ENCODE data around the gene SH2D2A. TPM values are rescaled to one million over a fixed set of nuclear protein-coding genes. Genes with fewer than 3 reads are reported as not detected.

The SH2D2A gene
- total and polyA plus RNA-seq, 2 donors (not counting 1 experiment from before 2014, with no cell fraction given): 0.73 to 2.1 TPM

DNA sequence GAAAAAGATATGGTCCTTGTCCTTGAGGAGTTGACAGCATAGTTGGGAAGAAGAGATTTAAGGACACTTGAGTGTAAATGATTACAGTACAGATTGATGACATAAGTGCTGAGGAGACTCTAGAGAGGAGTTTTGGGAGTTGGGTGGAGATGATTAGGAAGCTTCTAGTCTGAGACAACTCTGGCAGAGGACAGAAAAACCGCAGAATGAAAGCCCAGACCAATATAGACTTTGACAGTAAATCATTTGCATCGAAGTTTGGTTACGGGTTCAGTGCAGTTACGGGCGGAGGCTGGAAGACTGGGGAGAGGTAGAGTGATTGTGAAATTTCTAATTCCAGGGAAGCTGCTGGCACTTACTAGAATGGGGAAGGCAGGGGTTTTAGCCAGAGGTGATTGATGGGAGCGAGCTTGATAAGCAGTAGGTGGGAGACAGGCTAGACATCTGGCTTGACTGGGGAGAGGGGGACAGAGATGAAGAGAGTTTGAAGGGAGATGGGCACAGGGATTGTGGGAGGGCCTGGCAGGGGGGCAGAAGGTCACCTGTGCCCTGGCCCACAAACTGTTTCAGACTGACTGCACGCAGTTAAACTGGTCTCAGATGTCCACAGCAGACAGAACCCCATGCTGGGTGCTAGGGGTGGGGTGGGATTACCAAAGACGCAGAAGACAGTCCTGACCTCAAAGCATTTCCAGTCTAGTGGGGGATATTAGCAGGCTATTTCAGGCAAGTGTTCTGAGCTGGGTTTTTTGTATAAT lies 20.1 kb downstream of the SH2D2A start:
- H3K27me3 ChIP-seq (replicated peaks in 1 of 4; ENCODE audit: control extremely low read depth in 1 of 4, control insufficient read depth in 3 of 4, insufficient read depth in 4 of 4, low read length in 3 of 4): no peaks in the 10 kb centered on the region
- H3K79me2 ChIP-seq (ENCODE audit: control insufficient read depth, insufficient read depth, low read length): peaks cover under 1% of the 10 kb centered on the region
- no peaks in the 10 kb centered on the region for H3K9me3 ChIP-seq (ENCODE audit: control extremely low read depth in 1 of 3, control insufficient read depth in 2 of 3, insufficient read depth in 1 of 3, low read length in 2 of 3)
- H3K36me3 ChIP-seq (replicated peaks in 1 of 2; ENCODE audit: control extremely low read depth in 1 of 2, control insufficient read depth in 1 of 2, extremely low read depth in 1 of 2, insufficient read depth in 2 of 2, low read length in 1 of 2): peaks cover 11 to 91% of the 10 kb centered on the region in 2 experiments
- no peak overlapping the region for H3K27ac ChIP-seq (ENCODE audit: low read length in 2 of 2)
- no peaks in the 10 kb centered on the region for H3K9me3 Mint-ChIP-seq (ENCODE audit: insufficient read depth)
- DNase-seq (no peak), ATAC-seq (ENCODE audit: low read depth) (no peak)
- H3K4me3 Mint-ChIP-seq: no peak overlapping the region
- H3K4me1 ChIP-seq (ENCODE audit: control insufficient read depth in 2 of 2, insufficient read depth in 2 of 2, low read length in 2 of 2): no peaks in the 10 kb centered on the region
- POLR2A ChIA-PET: no interaction called here
- CTCF ChIA-PET: interaction anchor here (0.9 to 5.9 kb wide), 8 partner anchors 9 to 107 kb away, joined by 3 to 45 read pairs (median 6); partner anchors contain the start of gene NTRK1
- no peak overlapping the region for H3K9ac ChIP-seq (ENCODE audit: low read length)
- H3K4me1 Mint-ChIP-seq: peaks cover 5% of the 10 kb centered on the region
- H3K27me3 Mint-ChIP-seq: no peaks in the 10 kb centered on the region
- intact Hi-C loops (cut with micrococcal nuclease): loop anchor here (1.0 kb wide), 1 partner anchor 64 kb away; the partner anchor contains the start of gene NTRK1
- no peak overlapping the region for H3K27ac Mint-ChIP-seq
- WGBS (ENCODE audit: insufficient coverage): 84% methylated on average over 8 of the region's 8 CpGs
- no peak overlapping the region for H3K4me2 ChIP-seq (replicated peaks; ENCODE audit: low read depth, low read length, poor library complexity, severe bottlenecking)
- TF ChIP-seq EZH2 (IDR thresholded peaks at IDR 0.05; ENCODE audit: borderline replicate concordance, insufficient read depth, low read depth, low read length, poor library complexity, severe bottlenecking): no peak
- TF ChIP-seq, protein P1, sequence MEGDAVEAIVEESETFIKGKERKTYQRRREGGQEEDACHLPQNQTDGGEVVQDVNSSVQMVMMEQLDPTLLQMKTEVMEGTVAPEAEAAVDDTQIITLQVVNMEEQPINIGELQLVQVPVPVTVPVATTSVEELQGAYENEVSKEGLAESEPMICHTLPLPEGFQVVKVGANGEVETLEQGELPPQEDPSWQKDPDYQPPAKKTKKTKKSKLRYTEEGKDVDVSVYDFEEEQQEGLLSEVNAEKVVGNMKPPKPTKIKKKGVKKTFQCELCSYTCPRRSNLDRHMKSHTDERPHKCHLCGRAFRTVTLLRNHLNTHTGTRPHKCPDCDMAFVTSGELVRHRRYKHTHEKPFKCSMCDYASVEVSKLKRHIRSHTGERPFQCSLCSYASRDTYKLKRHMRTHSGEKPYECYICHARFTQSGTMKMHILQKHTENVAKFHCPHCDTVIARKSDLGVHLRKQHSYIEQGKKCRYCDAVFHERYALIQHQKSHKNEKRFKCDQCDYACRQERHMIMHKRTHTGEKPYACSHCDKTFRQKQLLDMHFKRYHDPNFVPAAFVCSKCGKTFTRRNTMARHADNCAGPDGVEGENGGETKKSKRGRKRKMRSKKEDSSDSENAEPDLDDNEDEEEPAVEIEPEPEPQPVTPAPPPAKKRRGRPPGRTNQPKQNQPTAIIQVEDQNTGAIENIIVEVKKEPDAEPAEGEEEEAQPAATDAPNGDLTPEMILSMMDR (IDR thresholded peaks at IDR 0.05): no peak
- H2AFZ ChIP-seq (ENCODE audit: insufficient read depth, low read depth, low read length, poor library complexity, severe bottlenecking): no peak overlapping the region
- no peak overlapping the region for H3K4me3 ChIP-seq (ENCODE audit: control extremely low read depth in 1 of 5, extremely low read depth in 1 of 5, insufficient read depth in 1 of 5, low read depth in 2 of 5, low read length in 4 of 5)
- H4K20me1 ChIP-seq (ENCODE audit: control insufficient read depth, insufficient read depth, low read length, poor library complexity, severe bottlenecking): peaks cover 17% of the 10 kb centered on the region

DNA sequence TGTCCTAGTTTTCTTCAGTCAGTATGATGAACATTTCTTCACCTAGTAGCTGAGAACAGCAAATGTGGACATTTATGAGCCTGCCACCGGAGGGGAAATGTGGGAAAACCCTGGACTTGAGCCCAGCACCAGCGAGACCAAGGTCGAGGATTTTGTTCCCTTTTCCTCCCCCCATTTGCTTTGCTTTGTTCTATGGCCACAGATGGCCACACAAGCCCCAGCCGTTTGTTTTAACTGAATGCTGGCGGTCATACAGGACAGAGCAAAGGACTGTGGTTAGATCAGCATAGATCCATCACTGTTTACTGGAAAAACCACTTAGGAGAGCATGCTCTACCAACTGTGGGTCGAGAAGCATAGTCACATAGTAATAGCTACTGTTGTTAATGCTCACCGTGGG lies 20.9 kb downstream of the SH2D2A start:
- CTCF ChIA-PET: interaction anchor here (1.1 to 5.9 kb wide), 6 partner anchors 14 to 106 kb away, joined by 3 to 45 read pairs (median 8); partner anchors contain the start of gene NTRK1
- H3K36me3 ChIP-seq (replicated peaks in 1 of 2; ENCODE audit: control extremely low read depth in 1 of 2, control insufficient read depth in 1 of 2, extremely low read depth in 1 of 2, insufficient read depth in 2 of 2, low read length in 1 of 2): peaks cover 11 to 92% of the 10 kb centered on the region in 2 experiments
- Mint-ChIP-seq H3K4me3 (no peak overlapping the region), H3K9me3 (ENCODE audit: insufficient read depth) (no peaks in the 10 kb centered on the region), H3K27ac (no peak overlapping the region), H3K27me3 (no peaks in the 10 kb centered on the region), H3K4me1 (peaks cover 5% of the 10 kb centered on the region)
- TF ChIP-seq, protein P1 (IDR thresholded peaks at IDR 0.05): no peak
- TF ChIP-seq EZH2 (IDR thresholded peaks at IDR 0.05; ENCODE audit: borderline replicate concordance, insufficient read depth, low read depth, low read length, poor library complexity, severe bottlenecking): no peak
- POLR2A ChIA-PET: no interaction called here
- peaks cover 24% of the 10 kb centered on the region for H4K20me1 ChIP-seq (ENCODE audit: control insufficient read depth, insufficient read depth, low read length, poor library complexity, severe bottlenecking)
- peaks cover 3% of the 10 kb centered on the region for H3K79me2 ChIP-seq (ENCODE audit: control insufficient read depth, insufficient read depth, low read length)
- DNase-seq (no peak), ATAC-seq (ENCODE audit: low read depth) (no peak)
- H3K4me1 ChIP-seq (ENCODE audit: control insufficient read depth in 2 of 2, insufficient read depth in 2 of 2, low read length in 2 of 2): no peaks in the 10 kb centered on the region
- WGBS (ENCODE audit: insufficient coverage): 84% methylated on average over 5 of the region's 7 CpGs
- intact Hi-C loops (cut with micrococcal nuclease): no loop called here
- no peaks in the 10 kb centered on the region for H3K9me3 ChIP-seq (ENCODE audit: control extremely low read depth in 1 of 3, control insufficient read depth in 2 of 3, insufficient read depth in 1 of 3, low read length in 2 of 3)
- no peaks in the 10 kb centered on the region for H3K27me3 ChIP-seq (replicated peaks in 1 of 4; ENCODE audit: control extremely low read depth in 1 of 4, control insufficient read depth in 3 of 4, insufficient read depth in 4 of 4, low read length in 3 of 4)
- H3K9ac ChIP-seq (ENCODE audit: low read length): no peak overlapping the region
- H3K27ac ChIP-seq (ENCODE audit: low read length in 2 of 2): no peak overlapping the region
- no peak overlapping the region for H3K4me2 ChIP-seq (replicated peaks; ENCODE audit: low read depth, low read length, poor library complexity, severe bottlenecking)
- no peak overlapping the region for H3K4me3 ChIP-seq (ENCODE audit: control extremely low read depth in 1 of 5, extremely low read depth in 1 of 5, insufficient read depth in 1 of 5, low read depth in 2 of 5, low read length in 4 of 5)
- no peak overlapping the region for H2AFZ ChIP-seq (ENCODE audit: insufficient read depth, low read depth, low read length, poor library complexity, severe bottlenecking)

Data from B cell (primary cell).